Fibroblast of villous mesenchyme (primary cell): ENCODE data around the gene TAMALIN. TPM values are rescaled to one million over a fixed set of nuclear protein-coding genes. Genes with fewer than 3 reads are reported as not detected.

Experiments used
- DNase-seq: peaks from one replicate; pipeline ENCODE4 v3.0.0-alpha.2; 2010; ENCODE audit warnings: low read depth
- H3K4me3 ChIP-seq: 2 replicates; pipeline ENCODE4 v1.5.1; 2011; ENCODE audit warnings: low read depth, mild to moderate bottlenecking, low read length
- small RNA-seq: library from RNA; depleted of rRNA; stranded (forward); fragments of <200 nt; gene quantifications from one replicate; pipeline ENCODE3, GENCODE V24; 2012
- total RNA-seq: library from RNA; depleted of rRNA; stranded (reverse); fragments of >200 nt; gene quantifications from 2 replicates; pipeline ENCODE4 v1.2.3, GENCODE V29; 2012
- TF ChIP-seq, protein P1 (sequence below): IDR thresholded peaks from 2 replicates; pipeline ENCODE4 v1.5.1; 2012; ENCODE audit warnings: low read depth, mild to moderate bottlenecking, low read length; ENCODE audit not compliant: insufficient read depth

The TAMALIN gene
- total RNA-seq, 1 donor = 2.2 TPM

DNA sequence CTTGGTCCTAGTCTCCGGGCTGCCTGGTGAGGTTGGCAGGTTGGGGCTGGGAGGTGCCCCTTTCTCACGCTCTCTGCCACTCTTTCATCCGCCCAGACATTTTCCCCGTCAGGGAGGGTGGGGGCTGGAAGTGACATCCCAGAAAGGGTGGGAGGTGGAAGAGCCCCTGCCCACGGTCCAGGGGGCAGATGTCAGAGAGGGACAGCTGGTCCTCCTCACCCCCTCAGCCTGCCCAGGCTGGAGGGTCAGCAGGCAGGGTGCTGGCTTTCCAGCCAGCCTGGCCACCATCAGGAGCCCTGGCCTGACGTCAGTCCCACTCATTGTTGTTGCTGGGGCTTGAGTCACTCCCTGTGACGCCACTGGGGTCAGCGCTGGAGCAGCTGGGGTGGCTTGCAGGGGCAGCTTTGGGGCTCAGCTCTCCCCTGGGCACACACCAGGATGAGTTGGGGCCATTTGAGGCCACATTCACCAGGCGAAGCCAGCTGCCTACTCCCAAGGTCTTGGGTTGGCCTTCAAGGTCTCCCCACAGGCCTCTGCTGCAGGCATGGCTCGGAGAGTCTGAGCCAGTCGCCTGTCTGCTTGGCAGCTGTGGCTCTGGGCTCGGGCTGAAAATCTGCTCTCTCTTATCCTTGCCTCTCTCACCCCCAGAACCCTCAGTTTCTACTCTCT is 57.4 kb downstream of the TAMALIN start:
- DNase-seq = peak; percentile 92
- no peak overlapping the region for H3K4me3 ChIP-seq
- TF ChIP-seq, protein P1, sequence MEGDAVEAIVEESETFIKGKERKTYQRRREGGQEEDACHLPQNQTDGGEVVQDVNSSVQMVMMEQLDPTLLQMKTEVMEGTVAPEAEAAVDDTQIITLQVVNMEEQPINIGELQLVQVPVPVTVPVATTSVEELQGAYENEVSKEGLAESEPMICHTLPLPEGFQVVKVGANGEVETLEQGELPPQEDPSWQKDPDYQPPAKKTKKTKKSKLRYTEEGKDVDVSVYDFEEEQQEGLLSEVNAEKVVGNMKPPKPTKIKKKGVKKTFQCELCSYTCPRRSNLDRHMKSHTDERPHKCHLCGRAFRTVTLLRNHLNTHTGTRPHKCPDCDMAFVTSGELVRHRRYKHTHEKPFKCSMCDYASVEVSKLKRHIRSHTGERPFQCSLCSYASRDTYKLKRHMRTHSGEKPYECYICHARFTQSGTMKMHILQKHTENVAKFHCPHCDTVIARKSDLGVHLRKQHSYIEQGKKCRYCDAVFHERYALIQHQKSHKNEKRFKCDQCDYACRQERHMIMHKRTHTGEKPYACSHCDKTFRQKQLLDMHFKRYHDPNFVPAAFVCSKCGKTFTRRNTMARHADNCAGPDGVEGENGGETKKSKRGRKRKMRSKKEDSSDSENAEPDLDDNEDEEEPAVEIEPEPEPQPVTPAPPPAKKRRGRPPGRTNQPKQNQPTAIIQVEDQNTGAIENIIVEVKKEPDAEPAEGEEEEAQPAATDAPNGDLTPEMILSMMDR = no peak

Small RNA genes lying within 50 kb of the gene (small RNA-seq; reads per million reads assigned to genes)
- gene RNU6-574P = 0.47 reads per million

Other genes starting within 250 kb of the TAMALIN start
- under 0.01 and 0.32 TPM in 2 replicates for gene FIGNL2, start 158.2 kb upstream of the TAMALIN start, total RNA-seq
- gene ANKRD33, start 118.8 kb upstream of the TAMALIN start, total RNA-seq = not detected in 2 replicates
- gene ACVRL1, start 99.4 kb upstream of the TAMALIN start, total RNA-seq = 10.8 and 18.0 TPM in 2 replicates
- gene ACVR1B, start 55.2 kb upstream of the TAMALIN start, total RNA-seq = 6.4 and 6.5 TPM in 2 replicates
- gene NR4A1, start 44.5 kb downstream of the TAMALIN start, total RNA-seq = 2.2 and 2.9 TPM in 2 replicates
- 70.0 and 71.8 TPM in 2 replicates for gene ATG101, start 63.0 kb downstream of the TAMALIN start, total RNA-seq
- gene SMIM41, start 72.8 kb downstream of the TAMALIN start, total RNA-seq = 0.32 and 0.43 TPM in 2 replicates
- gene KRT80, start 185.1 kb downstream of the TAMALIN start, total RNA-seq = 0.32 and 1.3 TPM in 2 replicates
- gene KRT7, start 226.3 kb downstream of the TAMALIN start, total RNA-seq = 20.6 and 36.7 TPM in 2 replicates